ENCODE results near the gene AGAP3.
"Not testable (repeated sequence)": the region's sequence is repeated elsewhere in the genome, so short reads cannot be mapped to it uniquely, and the experiment has no call there.

The AGAP3 gene

GRCh38 chr7:151085691-151086620 is at the start of gene AGAP3:
Gene AGAP3 (plus strand): TSS chr7:151086475. CDS start chr7:151086742, 267 bp downstream.
- peak; percentile 93 for DNase-seq

- no peak for DNase-seq
These were observed 47.1 kb upstream of the AGAP3 start for GRCh38 chr7:151038951-151039849.

GRCh38 chr7:151039850-151040548 is 46.3 kb upstream of the AGAP3 start:
- no peak for DNase-seq

- no peak for DNase-seq
These were observed 45.5 kb upstream of the AGAP3 start for GRCh38 chr7:151040616-151041375.

- DNase-seq: not testable (repeated sequence)
These were observed 42.8 kb upstream of the AGAP3 start for GRCh38 chr7:151043449-151043848.

- DNase-seq: no peak
These were observed 42.3 kb upstream of the AGAP3 start for GRCh38 chr7:151043959-151044358.

- no peak for DNase-seq
These were observed 41.0 kb upstream of the AGAP3 start for GRCh38 chr7:151045262-151045661.

GRCh38 chr7:151045967-151046366 is 40.3 kb upstream of the AGAP3 start:
- DNase-seq: no peak

- no peak for DNase-seq
These were observed 39.4 kb upstream of the AGAP3 start for GRCh38 chr7:151046603-151047573.

- DNase-seq: no peak
These were observed 38.1 kb upstream of the AGAP3 start, which contains the start of gene ASIC3 for GRCh38 chr7:151047976-151048815. Gene ASIC3 (plus strand): TSS chr7:151048531. CDS start chr7:151048886, 355 bp downstream.

GRCh38 chr7:151048911-151049463 is 37.3 kb upstream of the AGAP3 start:
- DNase-seq: no peak

GRCh38 chr7:151051108-151051507 is 35.2 kb upstream of the AGAP3 start:
- peak; percentile 87 for DNase-seq

- no peak for DNase-seq
These were observed 33.2 kb upstream of the AGAP3 start for GRCh38 chr7:151053096-151053495.

- no peak for DNase-seq
These were observed 32.5 kb upstream of the AGAP3 start for GRCh38 chr7:151053751-151054150.

- no peak for DNase-seq
These were observed 30.0 kb upstream of the AGAP3 start for GRCh38 chr7:151056283-151056665.

- no peak for DNase-seq
These were observed 29.4 kb upstream of the AGAP3 start for GRCh38 chr7:151056666-151057505.

GRCh38 chr7:151057506-151057988 is 28.7 kb upstream of the AGAP3 start, which contains the start of gene CDK5:
Gene CDK5 (minus strand): TSS chr7:151057897. CDS start chr7:151057848, 49 bp downstream.
- DNase-seq: no peak

Measured in eye (tissue), 1 donor.